HepG2 (cell line): ENCODE results near the gene CDX1. TPM values are rescaled to one million over a fixed set of nuclear protein-coding genes. Genes with fewer than 3 reads are reported as not detected.

Experiments
- AGO2 ChIP-seq: fragments of 200-400 bp; formaldehyde crosslinking; optimal IDR thresholded peaks from 2 replicates; pipeline ENCODE3; 2017; ENCODE audit warnings: mild to moderate bottlenecking, low read depth, low read length, moderate library complexity
- HMGXB4 ChIP-seq, 2 experiments: sonication (generic) in 1 of 2; formaldehyde crosslinking in 1 of 2; IDR thresholded peaks; 2 replicates each; pipeline versions ENCODE4 v1.4.0 to v1.6.1; 2018 to 2020; ENCODE audit warnings: missing genetic modification reagents in 2 of 2, borderline replicate concordance in 1 of 2, low read depth in 1 of 2, mild to moderate bottlenecking in 1 of 2, missing biosample characterization in 1 of 2
- HOXA3 ChIP-seq: sonication (generic); formaldehyde crosslinking; IDR thresholded peaks from 2 replicates; pipeline ENCODE4 v1.5.0; 2020; ENCODE audit warnings: missing genetic modification reagents
- NFAT5 ChIP-seq: sonication (generic); formaldehyde crosslinking; IDR thresholded peaks from 2 replicates; pipeline ENCODE4 v1.4.0; 2020; ENCODE audit warnings: missing genetic modification reagents
- SRSF4 ChIP-seq: fragments of 200-400 bp; formaldehyde crosslinking; IDR thresholded peaks from one replicate; pipeline ENCODE4 v1.6.1; 2018; ENCODE audit warnings: mild to moderate bottlenecking, low read depth, low read length, moderate library complexity; ENCODE audit not compliant: poor library complexity, severe bottlenecking
- ZBTB34 ChIP-seq: sonication (generic); formaldehyde crosslinking; IDR thresholded peaks from 2 replicates; pipeline ENCODE4 v1.8.0; 2022; ENCODE audit warnings: mild to moderate bottlenecking, missing genetic modification reagents
- ZFY ChIP-seq: sonication (generic); formaldehyde crosslinking; IDR thresholded peaks from 2 replicates; pipeline ENCODE4 v1.4.0; 2020; ENCODE audit warnings: missing genetic modification reagents
- ZNF510 ChIP-seq: sonication (generic); formaldehyde crosslinking; IDR thresholded peaks from 2 replicates; pipeline ENCODE4 v1.4.0; 2020; ENCODE audit warnings: low read depth, mild to moderate bottlenecking, missing genetic modification reagents
- ZNF513 ChIP-seq: sonication (generic); formaldehyde crosslinking; conservative IDR thresholded peaks from 2 replicates; pipeline ENCODE4 v1.5.0; 2020; ENCODE audit warnings: missing genetic modification reagents
- ZNF574 ChIP-seq: sonication (generic); formaldehyde crosslinking; IDR thresholded peaks from 2 replicates; pipeline ENCODE4 v1.4.0; 2020; ENCODE audit warnings: missing genetic modification reagents
- ZNF713 ChIP-seq: sonication (generic); formaldehyde crosslinking; IDR thresholded peaks from 2 replicates; pipeline ENCODE4 v1.4.0; 2020; ENCODE audit warnings: mild to moderate bottlenecking, missing genetic modification reagents
- ZSCAN5A ChIP-seq: sonication (generic); formaldehyde crosslinking; IDR thresholded peaks from 2 replicates; pipeline ENCODE4 v1.8.0; 2022; ENCODE audit warnings: mild to moderate bottlenecking, missing genetic modification reagents, borderline replicate concordance
- polyA plus RNA-seq, 8 experiments: library from polyadenylated mRNA; depleted of rRNA in 3 of 8; stranded (reverse) in 7 of 8; unstranded in 1 of 8; fragments of >200 nt; fragmentation: Illumina TruSeq in 4 of 8; extraction: Trizol in 4 of 8; gene quantifications; 2 replicates each; pipeline versions ENCODE4 v1.2.1 to v1.2.3, GENCODE V29; 2011 to 2016; ENCODE audit warnings: low read depth in 4 of 8, missing spikeins in 1 of 8, mixed read lengths in 1 of 8; ENCODE audit not compliant: insufficient read depth in 1 of 8
- total RNA-seq, 5 experiments: library from RNA; depleted of rRNA; stranded (reverse); fragments of >200 nt; fragmentation: Illumina TruSeq; extraction: Trizol; gene quantifications; 2 replicates each; pipeline ENCODE4 v1.2.3, GENCODE V29; 2016; ENCODE audit warnings: low read depth in 1 of 5

CDX1 gene
- total and polyA plus RNA-seq, 2 of the 13 experiments (the other 11 are each of a cell fraction or from before 2014, with no cell fraction given) = not detected

- TF ChIP-seq NFAT5 (CRISPR knock-in tag) (no peak), HOXA3 (CRISPR knock-in tag) (peak; percentile 89; the same call in 1 of the 2 replicates), ZNF574 (peak; percentile 63), ZBTB34 (CRISPR knock-in tag) (no peak; the same call in 1 of the 2 replicates), ZNF713 (CRISPR knock-in tag) (no peak), HMGXB4 (CRISPR knock-in tag; IDR thresholded peaks at IDR 0.05; ENCODE audit: borderline replicate concordance in 1 of 2, low read depth in 1 of 2) (peak; percentile 62 to 75), ZNF510 (0 out of 2 replicates have a peak, but pooled peaks have one; percentile 23), AGO2 (no peak), ZSCAN5A (CRISPR knock-in tag) (0 out of 2 replicates have a peak, but pooled peaks have one; percentile 49), ZFY (CRISPR knock-in tag) (peak; percentile 88), ZNF513 (CRISPR knock-in tag) (no peak), SRSF4 (no peak)
These were observed 29.2 kb upstream of the CDX1 start (continued) for GRCh38 chr5:150137168-150137957.
